OCI-LY1 (cell line): ENCODE results near the gene FAM221B.

Experiments
- EZH2 ChIP-seq: fragments of 200-600 bp; sonication (generic), shearing (Covaris generic); IDR thresholded peaks from 2 replicates; pipeline ENCODE4 v1.8.0; 2017; ENCODE audit warnings: borderline replicate concordance, mixed run types, mild to moderate bottlenecking, antibody characterized with exemption, low read length, moderate library complexity, mixed read lengths
- TF ChIP-seq, protein P1 (sequence below): fragments of 200-600 bp; sonication (generic), shearing (Covaris generic); IDR thresholded peaks from 2 replicates; pipeline ENCODE4 v1.5.1; 2017; ENCODE audit warnings: mild to moderate bottlenecking, antibody characterized with exemption, low read length, moderate library complexity, mixed read lengths

DNA sequence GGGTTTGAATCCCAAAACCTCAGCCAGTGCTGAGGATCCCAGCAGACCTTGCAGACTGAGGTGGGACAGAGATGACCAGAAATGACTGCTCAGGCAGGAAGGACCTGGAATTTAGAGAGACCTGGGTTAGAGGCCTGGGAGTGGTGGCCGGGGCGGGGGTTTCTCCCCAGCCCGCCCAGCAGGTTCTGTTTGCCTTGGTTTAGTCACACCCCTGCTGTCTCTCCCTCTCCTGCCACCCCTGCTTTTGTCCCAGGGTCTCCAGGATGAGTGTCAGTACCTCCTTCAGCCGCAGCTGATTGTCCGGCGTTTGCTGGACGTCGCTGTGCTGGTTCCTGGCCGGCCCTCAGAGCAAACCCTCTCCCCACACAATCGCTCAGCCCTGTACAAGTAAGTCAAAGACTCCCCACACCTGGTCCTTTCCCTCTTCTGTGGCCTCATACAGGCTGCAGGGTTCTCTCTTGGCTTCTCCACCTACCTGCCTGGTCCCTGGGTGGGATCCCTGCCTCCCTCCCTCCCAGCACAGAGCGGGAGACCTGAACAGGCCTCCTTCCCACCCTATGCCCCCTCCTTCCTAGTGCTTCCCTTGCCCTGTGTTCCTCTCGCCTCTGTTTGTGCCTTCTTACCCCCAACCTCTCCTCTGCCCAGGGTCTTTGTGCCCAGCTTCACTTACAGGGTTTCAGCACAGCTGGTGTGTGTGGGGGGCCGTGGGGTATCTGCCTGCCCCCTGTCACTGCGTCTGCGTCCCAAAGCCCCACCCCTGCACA is 12.5 kb upstream of the FAM221B start:
- TF ChIP-seq, protein P1, sequence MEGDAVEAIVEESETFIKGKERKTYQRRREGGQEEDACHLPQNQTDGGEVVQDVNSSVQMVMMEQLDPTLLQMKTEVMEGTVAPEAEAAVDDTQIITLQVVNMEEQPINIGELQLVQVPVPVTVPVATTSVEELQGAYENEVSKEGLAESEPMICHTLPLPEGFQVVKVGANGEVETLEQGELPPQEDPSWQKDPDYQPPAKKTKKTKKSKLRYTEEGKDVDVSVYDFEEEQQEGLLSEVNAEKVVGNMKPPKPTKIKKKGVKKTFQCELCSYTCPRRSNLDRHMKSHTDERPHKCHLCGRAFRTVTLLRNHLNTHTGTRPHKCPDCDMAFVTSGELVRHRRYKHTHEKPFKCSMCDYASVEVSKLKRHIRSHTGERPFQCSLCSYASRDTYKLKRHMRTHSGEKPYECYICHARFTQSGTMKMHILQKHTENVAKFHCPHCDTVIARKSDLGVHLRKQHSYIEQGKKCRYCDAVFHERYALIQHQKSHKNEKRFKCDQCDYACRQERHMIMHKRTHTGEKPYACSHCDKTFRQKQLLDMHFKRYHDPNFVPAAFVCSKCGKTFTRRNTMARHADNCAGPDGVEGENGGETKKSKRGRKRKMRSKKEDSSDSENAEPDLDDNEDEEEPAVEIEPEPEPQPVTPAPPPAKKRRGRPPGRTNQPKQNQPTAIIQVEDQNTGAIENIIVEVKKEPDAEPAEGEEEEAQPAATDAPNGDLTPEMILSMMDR = no peak
- no peak for TF ChIP-seq EZH2
